ENCODE data around the gene OR10J5. TPM values are rescaled to one million over a fixed set of nuclear protein-coding genes. Genes with fewer than 3 reads are reported as not detected.
"Not testable (repeated sequence)": the region's sequence is repeated elsewhere in the genome, so short reads cannot be mapped to it uniquely, and the experiment has no call there.

Gene OR10J5, protein sequence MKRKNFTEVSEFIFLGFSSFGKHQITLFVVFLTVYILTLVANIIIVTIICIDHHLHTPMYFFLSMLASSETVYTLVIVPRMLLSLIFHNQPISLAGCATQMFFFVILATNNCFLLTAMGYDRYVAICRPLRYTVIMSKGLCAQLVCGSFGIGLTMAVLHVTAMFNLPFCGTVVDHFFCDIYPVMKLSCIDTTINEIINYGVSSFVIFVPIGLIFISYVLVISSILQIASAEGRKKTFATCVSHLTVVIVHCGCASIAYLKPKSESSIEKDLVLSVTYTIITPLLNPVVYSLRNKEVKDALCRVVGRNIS
- not detected for polyA plus RNA-seq

- Mint-ChIP-seq H3K27me3 (ENCODE audit: low read depth in 3 of 3) (peaks cover 5 to 7% (median 6%) of the 10 kb centered on the region in 3 donors), H3K4me1 (no peaks in the 10 kb centered on the region), H3K4me3 (no peak within 1 kb of the TSS), H3K27ac (no peak within 1 kb of the TSS), H3K36me3 (no peaks in the 10 kb centered on the region), H3K9me3 (peaks cover 0 to 5% (median 0%) of the 10 kb centered on the region in 6 donors)
- DNase-seq, result no peak
Observed at GRCh38 chr1:159535907-159536306, at the start of gene OR10J5. Gene OR10J5, minus strand, starts transcription at chr1:159536007. Its CDS starts 0 bp downstream, at chr1:159536007.

DNA sequence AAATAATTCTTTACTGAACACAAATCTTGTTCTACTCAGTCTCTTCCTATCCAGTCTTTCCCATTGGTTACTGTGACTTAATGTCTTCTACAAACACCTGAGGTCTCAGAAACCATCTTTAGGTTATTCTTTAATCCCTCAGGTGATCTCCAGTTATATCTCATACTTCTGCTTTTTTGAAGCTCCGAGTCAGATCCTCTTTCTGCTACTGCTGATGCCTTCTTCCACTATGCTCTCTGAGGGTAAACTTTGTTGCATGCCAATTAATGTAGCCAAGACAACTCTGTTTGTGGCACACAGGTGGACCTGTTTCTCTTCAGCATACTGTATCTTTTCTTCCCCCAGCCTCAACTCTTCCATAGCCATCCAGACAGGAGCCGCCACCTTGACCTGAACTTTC is 48.7 kb upstream of the OR10J5 start:
- Mint-ChIP-seq H3K27me3 (ENCODE audit: low read depth in 3 of 3) (peaks cover 4 to 13% (median 12%) of the 10 kb centered on the region in 3 donors), H3K4me3 (no peak overlapping the region), H3K4me1 (no peaks in the 10 kb centered on the region), H3K27ac (no peak overlapping the region), H3K36me3 (no peaks in the 10 kb centered on the region), H3K9me3 (peaks cover 0 to 1% (median 0%) of the 10 kb centered on the region in 6 donors)
- DNase-seq, result no peak

GRCh38 chr1:159581422-159581821 is 45.6 kb upstream of the OR10J5 start:
- Mint-ChIP-seq H3K4me3 (no peak overlapping the region), H3K27ac (no peak overlapping the region), H3K4me1 (no peaks in the 10 kb centered on the region), H3K27me3 (ENCODE audit: low read depth in 3 of 3) (peaks cover 2 to 19% (median 13%) of the 10 kb centered on the region in 3 donors), H3K9me3 (peaks cover 0 to 3% (median 0%) of the 10 kb centered on the region in 6 donors), H3K36me3 (no peaks in the 10 kb centered on the region)
- DNase-seq, result no peak

- no peak overlapping the region for H3K27ac Mint-ChIP-seq
- H3K4me1 Mint-ChIP-seq, result no peaks in the 10 kb centered on the region
- DNase-seq, result no peak
- H3K27me3 Mint-ChIP-seq (ENCODE audit: low read depth in 3 of 3), result peaks cover 2 to 21% (median 14%) of the 10 kb centered on the region in 3 donors
- no peak overlapping the region for H3K4me3 Mint-ChIP-seq
- peaks cover 0 to 3% (median 0%) of the 10 kb centered on the region in 6 donors for H3K9me3 Mint-ChIP-seq
- H3K36me3 Mint-ChIP-seq, result no peaks in the 10 kb centered on the region
Observed at GRCh38 chr1:159580340-159580739, 44.5 kb upstream of the OR10J5 start.

DNA sequence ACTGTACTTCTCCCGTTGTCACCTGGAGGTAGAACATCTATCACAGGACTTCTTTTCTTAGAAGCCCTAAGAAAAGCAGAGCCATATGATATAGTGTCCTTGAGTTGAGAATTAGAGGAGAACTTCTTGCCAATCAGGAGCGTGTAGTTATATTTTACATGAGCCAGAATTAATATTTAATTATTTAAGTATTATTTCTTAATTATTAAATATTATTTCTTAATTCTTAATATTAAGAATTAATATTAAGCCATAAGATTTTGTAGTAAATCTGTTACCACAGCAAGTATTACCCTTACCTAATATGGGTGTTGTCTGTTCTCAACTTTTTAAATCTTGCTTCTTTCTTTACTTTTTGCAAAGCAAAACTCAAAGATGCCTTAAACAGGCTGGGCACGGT is 41.6 kb upstream of the OR10J5 start:
- no peaks in the 10 kb centered on the region for H3K36me3 Mint-ChIP-seq
- H3K27ac Mint-ChIP-seq, result no peak overlapping the region
- peaks cover 2 to 18% (median 10%) of the 10 kb centered on the region in 3 donors for H3K27me3 Mint-ChIP-seq (ENCODE audit: low read depth in 3 of 3)
- peaks cover 0 to 3% (median 0%) of the 10 kb centered on the region in 6 donors for H3K9me3 Mint-ChIP-seq
- no peak overlapping the region for H3K4me3 Mint-ChIP-seq
- no peak for DNase-seq
- no peaks in the 10 kb centered on the region for H3K4me1 Mint-ChIP-seq

DNA sequence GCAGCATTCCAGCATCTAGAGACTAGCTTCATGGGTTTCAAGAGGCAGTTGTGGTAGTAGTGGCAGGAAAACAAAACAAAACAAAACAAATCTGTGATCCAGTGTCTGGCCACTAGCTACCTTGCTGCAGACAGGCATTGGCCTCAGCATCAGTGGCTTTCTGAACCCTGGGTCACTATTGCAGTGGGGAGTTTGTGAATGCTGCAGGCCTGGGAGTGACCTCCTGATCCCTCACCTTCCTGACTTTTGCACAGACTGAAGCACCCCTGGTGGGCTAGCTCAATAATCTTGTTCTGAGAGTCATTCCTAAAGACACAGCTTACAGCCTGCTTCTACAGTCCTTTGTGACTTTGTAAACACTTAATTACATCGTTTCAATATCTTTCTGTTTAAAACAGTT is 26.9 kb upstream of the OR10J5 start:
- no peak overlapping the region for H3K4me3 Mint-ChIP-seq
- H3K4me1 Mint-ChIP-seq, result no peaks in the 10 kb centered on the region
- DNase-seq, result no peak
- peaks cover 3 to 18% (median 3%) of the 10 kb centered on the region in 3 donors for H3K27me3 Mint-ChIP-seq (ENCODE audit: low read depth in 3 of 3)
- H3K9me3 Mint-ChIP-seq, result peaks cover 0 to 1% (median 0%) of the 10 kb centered on the region in 6 donors
- no peaks in the 10 kb centered on the region for H3K36me3 Mint-ChIP-seq
- no peak overlapping the region for H3K27ac Mint-ChIP-seq

DNA sequence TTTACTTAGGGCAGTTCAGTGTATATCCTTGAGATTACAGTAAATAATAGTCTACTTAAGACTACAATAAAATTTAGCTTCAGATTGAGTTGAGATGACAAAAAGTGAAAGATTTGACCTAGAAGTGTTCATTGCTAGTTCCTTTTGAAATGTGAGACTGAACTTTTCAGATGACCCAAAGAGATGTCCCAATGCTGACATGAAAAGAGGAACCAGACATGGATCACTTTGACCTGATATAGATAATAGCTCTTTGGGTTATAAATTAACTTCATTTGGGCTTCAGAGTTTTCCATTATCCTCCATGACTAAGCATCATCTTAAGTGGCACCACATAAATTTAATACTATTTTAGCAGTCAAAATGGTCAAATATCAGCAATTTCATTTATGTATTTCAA is 25.7 kb upstream of the OR10J5 start:
- Mint-ChIP-seq H3K27ac (no peak overlapping the region), H3K36me3 (no peaks in the 10 kb centered on the region), H3K4me1 (no peaks in the 10 kb centered on the region), H3K9me3 (peaks cover 0 to 1% (median 0%) of the 10 kb centered on the region in 6 donors), H3K4me3 (no peak overlapping the region), H3K27me3 (ENCODE audit: low read depth in 3 of 3) (peaks cover 3 to 18% (median 7%) of the 10 kb centered on the region in 3 donors)
- no peak for DNase-seq

- peaks cover 0 to 1% (median 0%) of the 10 kb centered on the region in 6 donors for H3K9me3 Mint-ChIP-seq
- no peak for DNase-seq
- no peaks in the 10 kb centered on the region for H3K36me3 Mint-ChIP-seq
- H3K27ac Mint-ChIP-seq, result no peak overlapping the region
- no peaks in the 10 kb centered on the region for H3K4me1 Mint-ChIP-seq
- H3K4me3 Mint-ChIP-seq, result no peak overlapping the region
- H3K27me3 Mint-ChIP-seq (ENCODE audit: low read depth in 3 of 3), result peaks cover 3 to 14% (median 6%) of the 10 kb centered on the region in 3 donors
Observed at GRCh38 chr1:159560599-159560998, 24.8 kb upstream of the OR10J5 start.

DNA sequence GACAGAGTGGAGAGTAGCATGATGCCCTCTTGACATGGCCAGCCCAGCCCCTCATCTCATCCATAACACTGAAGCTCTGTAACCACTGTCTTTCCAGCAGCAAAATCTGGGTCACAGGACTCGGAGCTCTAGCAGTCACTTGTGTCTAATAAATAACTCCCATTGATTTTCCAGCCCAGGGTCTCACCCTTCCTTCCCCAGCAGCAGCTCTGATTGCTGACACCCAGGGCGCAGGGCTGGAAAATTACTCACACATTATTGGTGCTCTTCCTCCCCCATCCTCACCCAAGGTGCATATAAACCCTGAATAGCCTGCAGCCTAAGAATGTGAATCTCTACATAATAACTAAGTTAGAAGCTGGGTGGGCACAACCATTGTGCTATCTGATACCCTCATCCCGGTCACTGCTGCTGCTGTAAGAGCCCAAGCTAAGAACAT is 21.1 kb upstream of the OR10J5 start:
- DNase-seq, result no peak
- Mint-ChIP-seq H3K4me3 (no peak overlapping the region), H3K27me3 (ENCODE audit: low read depth in 3 of 3) (peaks cover 3 to 13% (median 6%) of the 10 kb centered on the region in 3 donors), H3K27ac (no peak overlapping the region), H3K36me3 (no peaks in the 10 kb centered on the region), H3K9me3 (peaks cover 0 to under 1% (median 0%) of the 10 kb centered on the region in 6 donors), H3K4me1 (no peaks in the 10 kb centered on the region)

DNA sequence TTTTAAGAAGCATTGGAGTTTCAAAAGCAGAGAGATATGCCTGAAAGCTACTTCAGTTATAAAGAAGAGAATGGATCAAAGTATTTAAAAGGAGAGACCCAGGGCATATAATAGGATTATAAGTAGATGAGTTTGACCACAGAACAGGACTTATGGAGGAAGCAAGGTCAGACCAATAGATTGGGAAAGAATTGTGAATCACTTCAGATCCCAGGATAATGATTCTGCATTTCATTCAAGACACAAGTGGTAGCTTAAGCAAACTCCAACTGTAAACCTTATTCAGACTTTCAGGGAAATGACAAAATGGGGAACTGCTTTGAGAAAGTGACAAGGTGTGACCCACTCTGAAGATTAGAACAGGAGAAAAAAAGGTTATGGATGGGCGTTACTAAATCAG is 18.9 kb upstream of the OR10J5 start:
- no peak overlapping the region for H3K27ac Mint-ChIP-seq
- DNase-seq, result no peak
- no peaks in the 10 kb centered on the region for H3K4me1 Mint-ChIP-seq
- H3K36me3 Mint-ChIP-seq, result no peaks in the 10 kb centered on the region
- peaks cover 4 to 20% (median 9%) of the 10 kb centered on the region in 3 donors for H3K27me3 Mint-ChIP-seq (ENCODE audit: low read depth in 3 of 3)
- no peak overlapping the region for H3K4me3 Mint-ChIP-seq
- no peaks in the 10 kb centered on the region for H3K9me3 Mint-ChIP-seq

- Mint-ChIP-seq H3K4me1 (no peaks in the 10 kb centered on the region), H3K27me3 (ENCODE audit: low read depth in 3 of 3) (peaks cover 4 to 19% (median 9%) of the 10 kb centered on the region in 3 donors), H3K9me3 (no peaks in the 10 kb centered on the region), H3K36me3 (no peaks in the 10 kb centered on the region), H3K27ac (no peak overlapping the region), H3K4me3 (no peak overlapping the region)
- no peak for DNase-seq
Observed at GRCh38 chr1:159554261-159554660, 18.5 kb upstream of the OR10J5 start.

GRCh38 chr1:159548126-159548525 is 12.3 kb upstream of the OR10J5 start:
- H3K9me3 Mint-ChIP-seq, result no peaks in the 10 kb centered on the region
- peaks cover 0 to 14% (median 11%) of the 10 kb centered on the region in 3 donors for H3K27me3 Mint-ChIP-seq (ENCODE audit: low read depth in 3 of 3)
- no peaks in the 10 kb centered on the region for H3K4me1 Mint-ChIP-seq
- no peak overlapping the region for H3K4me3 Mint-ChIP-seq
- H3K36me3 Mint-ChIP-seq, result no peaks in the 10 kb centered on the region
- H3K27ac Mint-ChIP-seq, result no peak overlapping the region
- no peak for DNase-seq

GRCh38 chr1:159532922-159533321 is 2.9 kb downstream of the OR10J5 start:
- Mint-ChIP-seq H3K4me1 (no peaks in the 10 kb centered on the region), H3K36me3 (no peaks in the 10 kb centered on the region), H3K27ac (no peak overlapping the region), H3K4me3 (no peak overlapping the region), H3K27me3 (ENCODE audit: low read depth in 3 of 3) (peaks cover 0 to 5% (median under 1%) of the 10 kb centered on the region in 3 donors), H3K9me3 (peaks cover 1 to 4% (median 3%) of the 10 kb centered on the region in 6 donors)
- no peak for DNase-seq

- H3K27ac Mint-ChIP-seq, DNase-seq, H3K4me1 Mint-ChIP-seq, H3K36me3 Mint-ChIP-seq, H3K4me3 Mint-ChIP-seq: not testable (repeated sequence)
- Mint-ChIP-seq H3K9me3 (peaks cover 8 to 21% (median 9%) of the 10 kb centered on the region in 6 donors), H3K27me3 (ENCODE audit: low read depth in 3 of 3) (peaks cover 2 to 13% (median 3%) of the 10 kb centered on the region in 3 donors)
Observed at GRCh38 chr1:159524792-159525191, 11.0 kb downstream of the OR10J5 start.

GRCh38 chr1:159510229-159510541 is 25.6 kb downstream of the OR10J5 start:
- no peaks in the 10 kb centered on the region for H3K4me1 Mint-ChIP-seq
- no peak for DNase-seq
- H3K27me3 Mint-ChIP-seq (ENCODE audit: low read depth in 3 of 3), result peaks cover 2 to 14% (median 7%) of the 10 kb centered on the region in 3 donors
- H3K27ac Mint-ChIP-seq, result no peak overlapping the region
- H3K9me3 Mint-ChIP-seq, result peaks cover 6 to 19% (median 11%) of the 10 kb centered on the region in 6 donors
- H3K4me3 Mint-ChIP-seq, result no peak overlapping the region
- peaks cover 0 to 3% (median 3%) of the 10 kb centered on the region in 3 donors for H3K36me3 Mint-ChIP-seq
